KOPT-K1 (cell line): ENCODE measurements around the gene TM4SF4.
"Not testable (repeated sequence)": the region's sequence is repeated elsewhere in the genome, so short reads cannot be mapped to it uniquely, and the experiment has no call there.

Experiments
- H3K27ac ChIP-seq: fragments of 200-600 bp; sonication (generic); 2 replicates; pipeline ENCODE4 v1.5.1; 2016; ENCODE audit warnings: antibody characterized with exemption, mild to moderate bottlenecking, low read depth, low read length; ENCODE audit not compliant: poor library complexity, severe bottlenecking
- H3K36me3 ChIP-seq: fragments of 200-600 bp; sonication (generic); 2 replicates; pipeline ENCODE4 v1.5.1; 2017; ENCODE audit warnings: antibody characterized with exemption, mild to moderate bottlenecking, low read length, moderate library complexity; ENCODE audit not compliant: insufficient read depth
- H3K9me3 ChIP-seq: fragments of 200-600 bp; sonication (generic); 2 replicates; pipeline ENCODE4 v1.5.1; 2017; ENCODE audit warnings: antibody characterized with exemption, low read length, mild to moderate bottlenecking; ENCODE audit not compliant: insufficient read depth, poor library complexity, severe bottlenecking

TM4SF4 gene, protein sequence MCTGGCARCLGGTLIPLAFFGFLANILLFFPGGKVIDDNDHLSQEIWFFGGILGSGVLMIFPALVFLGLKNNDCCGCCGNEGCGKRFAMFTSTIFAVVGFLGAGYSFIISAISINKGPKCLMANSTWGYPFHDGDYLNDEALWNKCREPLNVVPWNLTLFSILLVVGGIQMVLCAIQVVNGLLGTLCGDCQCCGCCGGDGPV

DNA sequence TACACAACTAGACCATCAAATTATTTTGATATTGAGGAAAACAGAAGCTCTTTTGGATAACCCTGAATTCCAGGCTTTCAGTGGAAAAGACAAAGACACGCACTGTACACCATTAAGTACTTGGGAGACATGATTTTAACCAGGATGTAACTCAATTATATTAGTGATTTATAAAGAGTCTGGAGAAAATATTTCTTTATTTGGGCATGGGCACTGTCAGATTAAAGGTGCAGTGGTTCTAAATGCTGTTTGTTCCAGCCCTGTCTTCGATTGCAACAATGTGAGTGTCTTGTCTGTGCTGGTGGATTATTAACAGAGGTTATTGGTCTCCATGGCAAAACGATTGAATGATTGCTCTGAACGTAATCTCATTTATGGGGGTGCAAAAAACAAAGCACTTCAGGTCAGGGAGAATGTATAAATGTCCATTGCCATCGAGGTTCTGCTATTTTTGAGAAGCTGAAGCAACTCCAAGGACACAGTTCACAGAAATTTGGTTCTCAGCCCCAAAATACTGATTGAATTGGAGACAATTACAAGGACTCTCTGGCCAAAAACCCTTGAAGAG lies at the start of gene TM4SF4:
TM4SF4 (plus strand) TSS at position 448 of the 568 bp plus-strand sequence. CDS start 181 bp downstream, outside the sequence.
- H3K9me3 ChIP-seq = no peaks in the 10 kb centered on the region
- H3K36me3 ChIP-seq = no peaks in the 10 kb centered on the region
- no peak within 1 kb of the TSS for H3K27ac ChIP-seq

DNA sequence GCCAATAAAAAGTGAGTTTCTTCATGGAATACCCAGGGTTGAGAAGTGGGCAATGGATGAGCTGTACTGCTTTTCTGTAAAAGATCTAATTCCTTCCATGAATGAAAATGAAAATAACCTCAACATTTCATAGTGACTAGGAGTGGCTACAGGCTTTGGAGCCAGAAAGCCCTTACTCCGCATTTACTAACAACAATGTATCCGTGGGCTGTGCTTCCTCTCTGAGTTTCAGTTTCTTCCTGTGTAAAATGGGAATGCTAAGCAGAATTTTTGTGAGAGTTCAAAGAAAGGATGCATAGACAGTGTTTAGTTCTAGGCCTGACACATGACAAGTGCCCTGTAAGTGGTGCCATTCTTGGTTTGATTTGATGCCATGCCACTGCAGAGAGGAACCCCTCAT lies 49.6 kb upstream of the TM4SF4 start:
- H3K36me3 ChIP-seq = no peaks in the 10 kb centered on the region
- no peak overlapping the region for H3K27ac ChIP-seq
- no peaks in the 10 kb centered on the region for H3K9me3 ChIP-seq

DNA sequence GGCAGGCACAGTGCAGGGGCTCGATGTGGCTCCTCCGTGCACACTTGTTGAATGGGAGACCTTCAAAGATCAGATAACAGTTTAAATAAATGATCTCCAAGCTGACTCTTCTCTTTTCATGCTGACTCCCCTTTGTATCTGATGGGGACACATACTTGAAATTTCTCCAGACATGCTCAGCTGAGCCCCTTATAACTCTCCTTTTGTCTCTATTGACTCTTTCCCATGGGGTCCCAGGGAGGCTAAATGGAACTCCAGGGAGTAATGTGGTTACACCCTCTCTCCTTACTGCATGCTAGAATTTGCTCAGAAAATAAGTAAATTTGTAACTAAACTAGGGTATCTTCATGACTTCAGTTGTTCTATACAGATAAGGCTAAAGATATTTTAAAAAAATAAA lies 48.2 kb upstream of the TM4SF4 start:
- Histone ChIP-seq H3K36me3 (no peaks in the 10 kb centered on the region), H3K9me3 (no peaks in the 10 kb centered on the region)

GRCh38 chr3:149428087-149428486 lies 46.4 kb upstream of the TM4SF4 start:
- H3K9me3 ChIP-seq = no peaks in the 10 kb centered on the region
- no peaks in the 10 kb centered on the region for H3K36me3 ChIP-seq
- H3K27ac ChIP-seq = no peak overlapping the region

More for the DNA sequence above, 48.2 kb upstream of the TM4SF4 start:
- no peak overlapping the region for H3K27ac ChIP-seq

GRCh38 chr3:149430216-149430615 lies 44.3 kb upstream of the TM4SF4 start:
- Histone ChIP-seq H3K9me3 (no peaks in the 10 kb centered on the region), H3K36me3 (no peaks in the 10 kb centered on the region), H3K27ac (no peak overlapping the region)

- Histone ChIP-seq H3K36me3 (no peaks in the 10 kb centered on the region), H3K9me3 (no peaks in the 10 kb centered on the region), H3K27ac (no peak overlapping the region)
Observed at GRCh38 chr3:149432149-149432548, 42.3 kb upstream of the TM4SF4 start.

DNA sequence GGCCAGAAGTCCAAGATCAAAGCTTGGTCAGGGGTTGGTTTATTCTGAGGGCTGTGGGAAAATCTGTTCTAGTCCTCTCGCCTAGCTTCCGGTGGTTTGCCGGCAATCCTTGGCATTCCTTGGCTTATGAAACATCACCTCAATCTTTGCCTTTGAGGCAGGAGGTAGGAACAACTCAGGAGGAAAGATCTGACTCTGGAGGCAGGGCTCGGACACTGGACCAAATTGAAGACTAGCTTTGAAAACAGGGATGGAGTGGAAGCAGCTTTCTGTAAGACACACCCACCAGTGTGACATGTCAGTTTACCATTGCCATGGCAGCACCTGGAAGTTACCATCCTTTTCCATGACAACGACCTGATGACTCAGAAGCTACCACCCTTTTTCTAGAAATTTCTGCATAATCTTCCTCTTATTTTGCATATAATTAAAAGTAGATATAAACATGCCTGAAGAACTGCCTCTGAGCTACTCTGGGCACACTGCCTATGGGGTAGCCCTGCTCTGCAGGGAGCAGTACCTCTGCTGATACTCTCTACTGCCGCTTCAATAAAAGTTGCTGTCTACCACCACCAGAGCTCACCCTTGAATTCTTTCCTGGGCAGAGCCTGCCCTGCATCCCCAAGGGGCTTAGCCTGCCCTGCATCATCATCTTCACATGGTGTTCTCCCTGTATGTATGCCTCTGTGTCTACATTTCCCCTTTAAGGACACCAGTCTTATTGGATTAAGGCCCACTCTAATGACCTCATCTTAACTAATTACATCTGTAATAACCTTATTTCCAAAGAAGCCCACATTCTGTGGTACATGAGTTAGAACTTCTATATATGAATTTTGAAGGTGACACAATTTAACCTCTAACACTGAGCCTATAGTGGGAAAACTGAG lies 38.3 kb upstream of the TM4SF4 start:
- no peak overlapping the region for H3K27ac ChIP-seq
- no peaks in the 10 kb centered on the region for H3K9me3 ChIP-seq
- no peaks in the 10 kb centered on the region for H3K36me3 ChIP-seq

DNA sequence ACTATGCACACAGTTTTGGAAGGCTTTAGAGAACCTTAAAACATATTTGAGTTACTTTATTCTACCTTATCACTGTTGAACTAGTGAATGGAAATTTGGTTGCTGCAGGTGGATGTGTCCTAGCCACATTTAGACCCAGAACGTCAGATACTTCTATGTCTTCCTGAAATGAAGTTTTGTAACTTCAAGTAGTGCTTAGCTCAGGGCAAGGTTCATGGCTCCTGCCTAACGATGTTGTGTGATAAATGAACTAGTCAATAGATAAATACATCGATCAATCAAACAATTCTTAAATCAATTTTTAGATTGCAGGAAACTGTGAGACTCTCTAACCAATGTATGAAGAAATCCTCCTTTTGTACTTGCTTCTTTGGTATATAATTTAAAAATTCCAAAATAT lies 37.2 kb upstream of the TM4SF4 start:
- Histone ChIP-seq H3K9me3 (no peaks in the 10 kb centered on the region), H3K27ac (no peak overlapping the region), H3K36me3 (no peaks in the 10 kb centered on the region)

DNA sequence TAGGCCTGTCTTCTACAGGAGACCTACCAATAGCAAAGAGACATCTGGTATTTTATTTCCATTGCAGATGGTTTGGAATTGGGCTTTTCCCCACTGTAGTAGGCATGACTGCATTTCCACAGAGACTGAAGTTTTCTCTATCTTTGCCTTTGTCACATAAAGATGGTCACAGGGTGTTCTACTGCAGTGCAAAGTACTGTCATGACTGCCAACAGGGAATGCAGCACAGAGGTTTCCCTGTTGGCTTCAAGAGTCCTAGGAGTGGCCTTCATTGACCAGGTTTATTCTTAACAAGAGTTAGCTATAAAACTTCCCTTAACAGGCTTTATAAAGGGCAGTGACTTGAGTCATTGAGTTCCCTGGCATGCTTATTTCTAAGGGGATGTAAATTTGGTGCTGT lies 36.8 kb upstream of the TM4SF4 start:
- Histone ChIP-seq H3K27ac (no peak overlapping the region), H3K36me3 (no peaks in the 10 kb centered on the region), H3K9me3 (no peaks in the 10 kb centered on the region)

DNA sequence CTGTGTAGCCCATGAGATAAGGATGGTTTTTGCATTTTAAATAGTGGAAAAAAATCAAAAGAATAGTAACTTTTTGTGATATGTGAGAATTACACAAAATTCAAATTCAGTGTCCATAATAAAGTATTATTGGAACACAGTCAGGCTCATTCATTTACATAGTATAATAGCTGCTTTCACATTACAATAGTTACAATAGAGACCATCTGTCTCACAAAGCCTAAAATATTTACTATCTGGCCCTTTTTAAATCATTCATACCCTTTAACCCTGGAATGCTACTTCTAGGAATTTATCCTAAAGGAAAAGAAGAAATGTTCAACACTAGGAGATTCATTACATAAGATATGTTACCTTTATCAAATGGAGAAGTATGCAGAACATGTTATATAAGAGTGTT lies 35.5 kb upstream of the TM4SF4 start:
- no peaks in the 10 kb centered on the region for H3K36me3 ChIP-seq
- no peaks in the 10 kb centered on the region for H3K9me3 ChIP-seq
- H3K27ac ChIP-seq = no peak overlapping the region

DNA sequence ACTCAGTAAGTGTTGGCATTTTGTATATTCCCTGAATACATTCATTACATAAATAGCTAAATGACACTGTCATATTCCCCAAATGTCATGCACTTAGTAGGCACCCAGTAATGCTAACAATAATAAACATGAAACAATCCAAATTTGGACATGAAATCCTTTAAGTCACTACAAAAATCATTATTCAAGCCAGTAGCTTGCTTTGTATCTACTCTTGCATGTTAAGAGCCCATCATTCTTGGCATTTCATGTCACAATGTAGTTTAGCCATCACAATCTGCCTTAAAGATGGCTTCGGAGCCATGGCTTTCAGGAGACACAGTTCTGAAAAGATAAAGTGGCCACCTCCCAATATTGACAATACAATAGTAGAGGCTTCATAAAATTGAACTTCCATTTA lies 32.9 kb upstream of the TM4SF4 start:
- Histone ChIP-seq H3K36me3 (no peaks in the 10 kb centered on the region), H3K9me3 (no peaks in the 10 kb centered on the region), H3K27ac (no peak overlapping the region)

DNA sequence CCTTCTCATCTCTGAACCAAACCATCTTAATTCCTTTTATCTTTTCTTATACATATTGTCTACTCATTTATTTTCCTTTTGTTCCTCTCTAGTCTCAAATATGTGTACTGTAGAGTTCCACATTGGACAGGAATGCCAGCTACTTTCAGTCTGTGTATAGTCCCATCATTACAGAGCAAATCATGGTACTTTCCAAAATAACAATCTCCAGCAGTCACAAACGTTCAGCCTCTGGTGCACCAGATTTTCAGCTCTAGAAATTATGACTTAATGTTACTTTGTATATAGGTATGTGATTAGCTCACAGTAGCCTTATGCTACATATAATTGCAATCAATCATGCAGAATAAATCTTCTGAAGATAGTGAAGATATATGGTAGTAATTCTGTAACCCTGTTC lies 32.5 kb upstream of the TM4SF4 start:
- Histone ChIP-seq H3K9me3 (no peaks in the 10 kb centered on the region), H3K36me3 (no peaks in the 10 kb centered on the region), H3K27ac (no peak overlapping the region)

DNA sequence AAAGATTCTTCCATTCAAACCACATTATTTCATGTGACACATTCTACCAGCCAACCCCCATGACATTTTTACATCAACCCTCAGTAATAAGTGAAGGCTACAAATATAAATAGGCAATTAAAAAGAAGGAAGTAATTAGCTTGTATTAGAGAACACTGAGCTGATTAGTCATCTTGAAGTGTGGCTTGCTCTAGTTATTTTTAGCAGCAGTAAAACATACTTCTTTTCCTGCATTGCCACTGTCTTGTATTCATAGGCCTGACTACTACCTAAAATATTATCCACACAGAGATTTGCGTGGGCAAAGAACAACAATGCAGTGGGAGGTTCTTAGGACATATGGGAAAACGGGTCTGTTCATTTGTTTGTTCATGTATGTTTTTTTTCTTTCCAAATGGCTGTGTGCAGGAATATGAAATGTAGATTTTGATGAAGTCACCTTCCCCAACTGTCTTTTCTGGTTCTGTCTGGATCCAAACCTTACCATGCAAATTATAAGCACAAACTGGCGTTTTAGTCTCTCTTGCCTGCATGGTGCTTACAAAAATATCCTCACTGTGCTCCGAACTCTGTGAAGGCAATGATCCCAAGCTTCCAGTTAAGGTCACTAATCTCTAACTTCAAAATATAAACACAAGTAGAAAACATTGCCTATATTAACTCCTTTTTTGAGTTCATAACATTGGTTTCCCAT lies 31.5 kb upstream of the TM4SF4 start:
- Histone ChIP-seq H3K9me3 (no peaks in the 10 kb centered on the region), H3K36me3 (no peaks in the 10 kb centered on the region), H3K27ac (no peak overlapping the region)

DNA sequence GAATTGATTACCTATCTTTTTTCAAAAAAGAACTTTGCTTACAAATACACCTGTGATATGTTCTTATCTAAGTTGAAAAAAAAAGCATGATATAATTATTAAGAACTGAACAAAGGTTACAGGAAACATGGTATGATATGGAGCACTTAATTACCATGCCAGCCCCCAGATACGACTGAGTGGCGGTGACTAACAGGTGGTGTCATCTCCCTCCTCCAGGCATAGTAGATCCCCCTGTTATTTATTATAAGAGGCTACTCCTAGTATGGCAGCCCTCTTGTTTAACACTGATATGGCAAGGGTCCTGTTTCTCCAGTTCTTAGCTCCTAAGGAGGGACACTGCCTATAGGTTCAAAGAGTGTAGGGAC lies 31.0 kb upstream of the TM4SF4 start:
- no peaks in the 10 kb centered on the region for H3K9me3 ChIP-seq
- no peak overlapping the region for H3K27ac ChIP-seq
- H3K36me3 ChIP-seq = no peaks in the 10 kb centered on the region

- not testable (repeated sequence) for H3K36me3 ChIP-seq, H3K27ac ChIP-seq, H3K9me3 ChIP-seq
Observed at GRCh38 chr3:149444867-149445266, 29.6 kb upstream of the TM4SF4 start.
